Rectal smooth muscle tissue (tissue), 1 donor: ENCODE data around the gene CYP1B1.
"Not testable (repeated sequence)": the region's sequence is repeated elsewhere in the genome, so short reads cannot be mapped to it uniquely, and the experiment has no call there.

ENCODE experiments used
- H3K27ac ChIP-seq: one replicate; pipeline ENCODE4 v1.7.0; 2013; ENCODE audit warnings: low read depth, low read length, inconsistent platforms
- H3K27me3 ChIP-seq: one replicate; pipeline ENCODE4 v1.7.0; 2013; ENCODE audit warnings: low read length; ENCODE audit not compliant: control insufficient read depth, insufficient read depth
- H3K36me3 ChIP-seq: one replicate; pipeline ENCODE4 v1.7.0; 2013; ENCODE audit warnings: low read length; ENCODE audit not compliant: control insufficient read depth, insufficient read depth
- H3K4me1 ChIP-seq: one replicate; pipeline ENCODE4 v1.7.0; 2013; ENCODE audit warnings: low read length; ENCODE audit not compliant: control insufficient read depth, insufficient read depth
- H3K4me3 ChIP-seq: one replicate; pipeline ENCODE4 v1.7.0; 2013; ENCODE audit warnings: low read length
- H3K9ac ChIP-seq: one replicate; pipeline ENCODE4 v1.7.0; 2013; ENCODE audit warnings: low read length

CYP1B1 gene

DNA sequence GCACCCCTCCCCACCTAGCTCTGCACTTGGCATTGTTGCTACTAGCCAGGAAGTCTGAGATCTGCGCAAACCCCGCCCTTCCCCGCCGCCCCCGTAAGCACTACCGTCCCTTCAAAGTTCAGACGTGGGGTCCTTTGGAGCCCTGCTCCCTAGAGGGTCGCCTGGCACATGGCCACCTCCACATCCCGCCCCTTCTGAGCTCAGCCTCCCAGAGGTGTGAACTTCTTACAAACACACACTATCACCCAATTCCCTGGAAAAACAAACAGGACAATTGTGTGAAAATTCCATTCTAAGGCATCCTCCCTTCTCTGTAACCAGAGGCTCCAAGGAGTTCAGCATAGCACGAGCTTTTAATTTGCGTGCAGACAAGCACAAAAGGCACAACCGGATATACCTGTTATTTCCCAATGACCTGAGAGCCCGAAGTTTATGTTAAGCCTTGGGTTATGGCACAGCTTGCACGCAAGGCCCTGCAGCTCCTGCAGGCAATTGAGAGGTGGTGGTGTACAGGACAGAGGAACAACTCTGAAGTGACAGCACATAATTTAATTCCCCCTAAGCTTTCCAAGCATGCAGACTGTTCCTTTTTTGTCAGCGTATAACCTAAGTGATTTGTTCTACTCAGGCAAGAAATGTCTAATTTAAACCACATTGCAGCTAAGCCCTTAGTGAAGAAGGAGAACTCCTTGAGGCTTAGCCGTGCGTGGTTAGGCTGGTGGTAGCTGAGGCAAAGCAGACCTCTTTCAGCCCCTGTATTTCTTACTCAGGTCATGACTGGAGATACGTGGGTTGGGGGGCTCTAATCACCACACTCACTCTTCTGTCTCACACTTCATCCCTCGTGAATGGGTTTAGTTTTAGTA lies 20.3 kb upstream of the CYP1B1 start:
- Histone ChIP-seq H3K4me3 (no peak overlapping the region), H3K4me1 (peaks cover 4% of the 10 kb centered on the region), H3K36me3 (no peaks in the 10 kb centered on the region), H3K27ac (no peak overlapping the region), H3K27me3 (no peaks in the 10 kb centered on the region), H3K9ac (no peak overlapping the region)

DNA sequence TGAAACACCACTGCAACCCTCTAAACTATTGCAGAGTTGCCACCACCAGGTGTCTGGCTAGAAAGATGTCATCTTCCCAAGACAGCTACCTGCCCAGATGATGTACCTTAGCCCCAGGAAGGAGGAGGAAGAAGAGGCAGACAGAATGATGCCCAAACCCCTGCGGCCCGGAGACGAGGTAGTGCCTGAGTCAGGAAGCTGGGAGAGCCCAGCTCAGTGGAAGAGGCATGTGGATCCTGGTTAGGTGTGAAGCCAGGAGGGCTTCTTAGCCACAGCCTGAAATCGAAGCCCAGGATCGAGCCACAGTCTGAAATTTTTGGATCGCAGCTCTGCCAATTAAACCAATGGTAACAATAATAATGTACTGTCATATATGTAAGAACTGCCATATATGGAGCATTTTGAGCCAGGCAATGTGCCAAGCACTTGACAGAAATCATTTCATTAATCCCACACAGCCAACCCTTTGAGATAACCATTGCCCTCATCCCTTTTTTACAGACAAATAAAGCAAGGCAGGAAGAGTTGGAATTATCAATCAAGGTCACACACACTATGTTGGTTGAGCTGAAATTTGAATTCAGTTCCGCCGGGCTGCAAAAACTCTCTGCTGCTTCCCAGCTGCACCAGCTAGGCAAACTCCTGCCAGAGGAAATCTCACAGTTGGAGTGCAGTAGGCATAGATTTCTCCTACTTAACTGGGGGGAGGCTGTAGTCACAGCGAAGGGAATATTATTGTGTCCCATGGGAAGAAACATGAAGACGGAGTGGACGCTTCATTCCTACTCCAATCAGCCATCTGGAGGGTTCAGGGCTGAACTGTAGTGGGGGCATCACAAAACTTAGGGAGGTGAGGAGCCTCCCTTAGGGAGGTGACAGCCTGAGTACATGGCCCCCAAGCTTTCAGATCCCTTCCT lies 19.4 kb upstream of the CYP1B1 start:
- no peaks in the 10 kb centered on the region for H3K36me3 ChIP-seq
- no peaks in the 10 kb centered on the region for H3K27me3 ChIP-seq
- no peak overlapping the region for H3K27ac ChIP-seq
- H3K9ac ChIP-seq: no peak overlapping the region
- H3K4me1 ChIP-seq: peaks cover 4% of the 10 kb centered on the region
- H3K4me3 ChIP-seq: no peak overlapping the region

DNA sequence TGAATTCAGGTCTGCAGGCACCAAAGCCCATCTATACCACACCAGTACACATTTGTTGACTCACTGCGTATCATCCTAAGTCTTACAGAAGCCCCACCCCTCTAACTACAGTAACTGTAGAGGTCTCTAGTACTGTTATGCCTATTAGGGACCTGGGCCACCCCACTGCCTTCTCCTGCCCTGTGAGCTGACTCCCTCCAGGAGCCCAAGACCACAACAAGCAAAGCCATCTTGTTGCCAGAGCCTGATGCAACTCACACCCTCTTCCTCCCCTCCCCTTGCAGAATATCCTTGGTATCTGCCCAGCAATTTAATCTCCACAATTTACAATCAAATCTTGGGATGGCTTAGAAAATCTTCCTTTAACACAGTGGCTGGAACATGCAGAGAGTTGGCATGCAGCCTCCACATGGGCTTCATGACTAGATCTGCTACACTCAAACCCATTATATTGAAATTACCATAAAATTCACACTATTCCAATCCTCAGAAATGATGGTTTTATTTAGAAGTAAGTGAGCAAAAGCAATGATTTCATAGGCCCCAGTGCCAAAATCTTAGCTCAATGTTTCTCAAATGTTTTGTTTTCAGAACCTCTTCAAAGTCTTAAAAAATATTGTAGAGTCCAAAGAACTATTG lies 17.7 kb upstream of the CYP1B1 start:
- H3K27me3 ChIP-seq: no peaks in the 10 kb centered on the region
- H3K9ac ChIP-seq: no peak overlapping the region
- no peaks in the 10 kb centered on the region for H3K36me3 ChIP-seq
- no peak overlapping the region for H3K4me3 ChIP-seq
- H3K4me1 ChIP-seq: peaks cover 4% of the 10 kb centered on the region
- no peak overlapping the region for H3K27ac ChIP-seq

DNA sequence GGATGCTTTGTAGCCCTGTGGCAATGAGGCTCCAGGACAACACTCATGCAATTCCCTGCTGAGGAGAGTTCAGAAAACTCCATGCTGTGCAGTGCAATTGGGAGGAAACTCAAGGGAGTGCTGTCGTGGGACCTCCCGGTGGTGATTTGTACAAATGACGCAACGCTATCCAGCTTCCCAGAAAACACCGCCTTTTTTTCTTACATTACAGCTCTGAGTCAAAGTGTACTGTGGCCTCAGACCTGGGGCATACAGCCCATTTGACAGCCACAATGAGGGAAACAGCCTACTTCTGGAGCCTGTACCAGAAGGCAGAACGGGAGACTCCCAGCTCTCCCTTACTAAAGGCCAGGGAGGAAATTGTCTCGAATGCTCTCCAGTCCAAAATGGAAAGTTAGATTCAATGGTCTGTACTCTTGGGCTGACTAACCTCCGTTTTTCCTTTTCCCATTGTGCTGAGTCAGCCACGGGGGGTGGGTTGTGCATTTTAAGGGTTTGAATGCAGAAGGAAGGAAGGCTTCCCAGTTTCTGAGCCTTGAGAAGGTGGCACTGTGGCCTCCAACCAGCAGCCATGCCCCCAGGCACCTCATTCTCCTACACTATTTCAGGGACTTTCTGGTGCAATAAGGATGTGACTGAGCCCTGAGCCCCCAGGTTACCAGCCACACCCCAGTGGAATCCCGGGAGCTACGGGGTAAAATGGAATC lies 16.4 kb upstream of the CYP1B1 start:
- no peak overlapping the region for H3K4me3 ChIP-seq
- H3K27ac ChIP-seq: peak overlapping the region; percentile 21
- H3K4me1 ChIP-seq: peaks cover 4% of the 10 kb centered on the region
- H3K36me3 ChIP-seq: no peaks in the 10 kb centered on the region
- H3K9ac ChIP-seq: no peak overlapping the region
- H3K27me3 ChIP-seq: no peaks in the 10 kb centered on the region

DNA sequence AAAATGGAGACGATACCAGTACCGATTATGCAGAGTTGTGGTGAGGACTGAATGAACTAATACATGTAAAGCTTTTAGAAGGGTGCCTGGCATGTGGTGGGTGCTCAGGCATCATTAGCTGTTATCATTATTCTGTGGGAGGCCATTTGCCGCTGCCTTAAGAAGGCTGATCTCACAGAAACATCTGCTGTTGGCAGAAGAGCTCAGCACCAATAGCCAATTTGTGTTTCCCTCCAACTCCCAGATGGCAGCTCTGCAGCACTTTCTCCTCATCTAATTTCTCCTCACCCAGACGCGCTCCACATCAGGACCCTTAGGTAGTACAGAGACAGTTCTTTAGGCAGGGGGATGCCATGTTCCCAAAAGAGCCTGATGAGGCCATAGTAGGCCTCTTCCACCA lies 15.8 kb upstream of the CYP1B1 start:
- H3K27ac ChIP-seq: no peak overlapping the region

DNA sequence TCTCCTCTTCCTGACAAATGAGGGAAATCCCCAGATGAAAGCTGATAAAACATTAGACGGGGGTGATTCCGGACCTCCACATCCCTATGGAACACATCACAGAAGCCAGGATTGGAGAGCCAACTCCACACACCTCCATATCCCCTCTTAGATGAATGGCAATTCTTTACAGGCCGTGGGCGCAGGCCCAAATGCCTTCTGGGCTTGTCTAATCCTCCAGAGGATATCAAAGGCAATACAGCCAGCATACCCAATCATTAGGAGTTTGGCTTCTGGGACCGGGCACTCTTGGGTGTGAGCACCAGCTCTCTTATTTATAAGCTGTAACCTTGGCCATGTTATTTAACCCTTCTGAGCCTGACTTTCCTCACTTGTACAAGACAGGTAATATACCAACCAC lies 15.0 kb upstream of the CYP1B1 start:
- Histone ChIP-seq H3K27ac (no peak overlapping the region), H3K27me3 (no peaks in the 10 kb centered on the region), H3K4me3 (no peak overlapping the region), H3K4me1 (no peaks in the 10 kb centered on the region), H3K36me3 (no peaks in the 10 kb centered on the region), H3K9ac (no peak overlapping the region)

More for the DNA sequence above, 15.8 kb upstream of the CYP1B1 start:
- no peaks in the 10 kb centered on the region for H3K27me3 ChIP-seq
- no peaks in the 10 kb centered on the region for H3K36me3 ChIP-seq
- H3K4me3 ChIP-seq: no peak overlapping the region
- H3K4me1 ChIP-seq: peaks cover 4% of the 10 kb centered on the region
- H3K9ac ChIP-seq: no peak overlapping the region

DNA sequence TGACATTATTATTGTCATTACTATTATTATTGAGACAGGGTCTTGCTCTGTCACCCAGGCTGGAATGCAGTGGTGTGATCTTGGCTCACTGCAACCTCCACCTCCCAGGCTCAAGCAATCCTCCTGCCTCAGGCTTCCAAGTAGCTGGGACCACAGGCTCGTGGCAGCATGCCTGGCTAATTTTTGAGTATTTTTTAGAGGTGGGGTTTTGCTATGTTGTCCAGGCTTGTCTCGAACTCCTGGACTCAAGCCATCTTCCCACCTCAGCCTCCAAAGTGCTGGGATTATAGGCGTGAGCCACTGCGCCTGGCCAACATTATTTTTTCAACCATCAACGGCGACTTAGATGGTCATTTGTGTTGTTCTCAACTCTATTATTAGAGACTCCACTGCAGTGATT lies 14.3 kb upstream of the CYP1B1 start:
- H3K36me3 ChIP-seq, H3K27ac ChIP-seq, H3K9ac ChIP-seq, H3K27me3 ChIP-seq, H3K4me3 ChIP-seq, H3K4me1 ChIP-seq: not testable (repeated sequence)

DNA sequence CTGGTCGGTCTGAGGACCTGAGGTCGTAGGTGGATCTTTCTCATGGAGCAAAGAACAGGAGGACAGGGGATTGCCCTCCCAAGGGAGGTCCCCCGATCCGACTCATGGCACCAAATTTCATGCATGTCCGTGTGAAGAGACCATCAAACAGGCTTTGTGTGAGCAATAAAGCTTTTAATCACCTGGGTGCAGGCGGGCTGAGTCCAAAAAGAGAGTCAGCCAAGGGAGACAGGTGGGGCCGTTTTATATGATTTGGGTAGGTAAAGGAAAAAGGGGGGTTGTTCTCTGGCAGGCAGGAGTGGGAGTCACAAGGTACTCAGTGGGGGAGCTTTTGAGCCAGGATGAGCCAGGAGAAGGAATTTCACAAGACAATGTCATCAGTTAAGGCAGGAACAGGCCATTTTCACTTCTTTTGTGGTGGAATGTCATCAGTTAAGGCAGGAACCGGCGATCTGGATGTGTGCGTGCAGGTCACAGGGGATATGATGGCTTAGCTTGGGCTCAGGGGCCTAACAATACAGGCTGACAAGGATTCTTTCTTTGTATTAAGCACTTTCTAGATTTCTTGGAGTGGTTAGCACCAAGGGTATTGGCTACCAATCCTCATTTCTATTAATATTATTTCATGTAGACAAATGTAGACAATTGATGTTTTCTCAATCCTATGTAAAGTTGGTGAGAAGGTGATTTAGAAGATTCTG lies 10.2 kb upstream of the CYP1B1 start:
- not testable (repeated sequence) for H3K4me3 ChIP-seq, H3K4me1 ChIP-seq, H3K36me3 ChIP-seq, H3K27me3 ChIP-seq, H3K27ac ChIP-seq, H3K9ac ChIP-seq

DNA sequence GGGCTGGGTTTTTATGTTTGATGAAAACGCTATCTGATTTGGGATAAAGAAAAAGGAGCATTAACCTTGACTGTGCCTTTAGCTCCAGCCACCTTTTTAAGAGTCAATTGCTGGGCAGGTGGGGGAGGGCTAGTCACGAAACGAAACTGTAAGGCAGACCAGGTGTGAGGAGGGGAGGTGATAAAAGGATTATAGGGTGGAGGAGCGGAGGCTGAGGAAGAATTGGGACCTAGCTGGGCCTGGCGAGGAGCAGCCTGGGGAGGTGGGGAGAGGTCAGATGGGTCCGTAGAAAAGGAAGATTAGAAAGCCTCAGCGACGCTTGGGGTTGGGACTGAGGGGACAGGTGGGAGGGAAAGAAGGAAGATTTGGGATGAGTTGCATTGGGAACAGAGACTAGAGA lies 8.6 kb upstream of the CYP1B1 start:
- not testable (repeated sequence) for H3K27me3 ChIP-seq, H3K27ac ChIP-seq, H3K36me3 ChIP-seq, H3K4me1 ChIP-seq, H3K9ac ChIP-seq, H3K4me3 ChIP-seq

DNA sequence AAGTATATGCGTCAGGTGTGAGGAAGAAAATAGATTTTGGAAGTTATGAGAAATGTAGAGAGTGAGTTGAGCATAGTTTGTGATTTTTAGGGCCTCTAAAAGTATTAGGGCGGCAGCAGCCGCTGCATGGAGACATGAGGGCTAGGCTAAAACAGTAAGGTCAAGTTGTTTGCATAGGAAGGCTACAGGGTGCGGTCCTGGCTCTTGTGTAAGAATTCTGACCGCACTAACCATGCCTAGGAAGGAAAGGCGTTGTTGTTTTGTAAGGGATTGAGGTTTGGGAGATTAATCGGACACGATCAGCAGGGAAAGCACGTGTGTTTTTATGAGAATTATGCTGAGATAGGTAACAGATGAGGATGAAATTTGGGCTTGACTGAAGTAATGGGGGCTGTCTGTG lies 6.8 kb upstream of the CYP1B1 start:
- H3K36me3 ChIP-seq, H3K4me3 ChIP-seq, H3K27ac ChIP-seq, H3K27me3 ChIP-seq, H3K9ac ChIP-seq, H3K4me1 ChIP-seq: not testable (repeated sequence)

DNA sequence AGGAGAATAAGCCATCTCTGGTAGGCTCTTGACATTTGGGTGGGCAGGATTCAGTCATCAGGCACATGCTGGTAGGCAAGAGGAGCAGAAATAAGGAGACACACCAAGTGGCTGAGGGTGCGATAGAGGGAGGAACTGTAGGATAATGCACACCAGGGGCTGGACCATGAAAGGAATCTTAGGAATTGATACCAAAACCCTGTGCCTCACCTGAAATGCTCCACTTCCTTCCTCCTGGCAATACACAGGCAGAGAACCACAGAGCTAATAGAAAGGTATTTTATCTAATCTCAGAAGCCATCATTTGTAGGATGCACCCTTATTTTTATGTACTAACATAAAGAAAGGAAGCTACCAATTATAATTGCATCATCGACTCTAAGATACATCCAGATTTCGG lies 4.4 kb upstream of the CYP1B1 start:
- Histone ChIP-seq H3K4me1 (peaks cover 4% of the 10 kb centered on the region), H3K27ac (no peak overlapping the region), H3K27me3 (peaks cover 1% of the 10 kb centered on the region), H3K9ac (no peak overlapping the region), H3K36me3 (no peaks in the 10 kb centered on the region), H3K4me3 (no peak overlapping the region)
